Kidney capillary endothelial cell (primary cell): ENCODE results near the gene ACIN1.
A peak's percentile ranks its signal among the peaks of the same experiment; 100 is the strongest.

ENCODE experiments used
- DNase-seq: peaks from one replicate; pipeline ENCODE4 v3.0.0-alpha.2; 2018; ENCODE audit warnings: low spot score

Gene ACIN1

DNA sequence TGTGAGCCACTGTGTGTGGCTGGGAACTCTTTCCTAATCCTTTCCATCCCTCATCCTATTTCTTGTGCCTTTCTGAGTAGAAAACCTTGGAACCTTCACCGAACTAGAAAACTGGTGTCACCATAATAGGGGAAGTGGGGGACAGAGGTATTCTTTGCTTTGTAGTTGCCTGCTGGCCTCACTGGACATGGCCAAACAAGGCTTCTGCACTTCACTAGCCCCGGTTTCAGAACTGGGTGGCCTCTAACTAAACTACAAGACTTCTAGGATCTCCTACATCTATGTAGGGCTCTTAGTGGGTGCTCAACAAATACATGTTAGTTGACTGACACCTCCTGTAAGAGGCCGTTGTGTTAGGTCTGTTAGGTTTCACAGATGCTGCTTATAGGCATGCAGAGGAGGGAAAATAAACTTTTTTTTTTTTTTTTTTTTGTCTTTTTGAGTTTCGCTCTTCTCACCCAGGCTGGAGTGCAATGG, 10.4 kb upstream of the ACIN1 start:
- no peak for DNase-seq

GRCh38 chr14:23104591-23105347, 9.8 kb upstream of the ACIN1 start, which contains the start of gene CIROP:
TSS of gene CIROP (minus strand) at chr14:23104989. CDS start at chr14:23104920, 69 bp downstream.
- DNase-seq, result no peak

- DNase-seq, result no peak
Measured at GRCh38 chr14:23104070-23104590, 9.2 kb upstream of the ACIN1 start.

DNA sequence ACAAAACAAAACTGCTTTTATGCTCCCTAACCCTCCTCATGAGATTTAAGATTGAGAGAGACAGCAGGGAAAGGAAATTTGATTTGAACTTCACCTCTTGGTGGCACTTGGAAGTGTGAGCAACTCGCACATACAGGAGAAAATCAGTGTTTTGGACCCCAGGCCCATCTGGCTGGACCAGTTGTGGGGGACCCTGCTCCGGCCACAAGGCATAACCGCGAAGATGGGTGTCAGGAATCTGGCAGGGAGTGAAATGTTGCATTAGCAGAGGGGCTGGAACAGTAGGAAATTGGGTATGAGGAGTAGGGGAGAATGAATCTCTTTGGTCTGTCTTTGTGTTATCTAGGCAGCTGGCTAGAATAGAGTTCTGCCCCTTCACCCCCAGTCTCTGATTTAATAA, 8.6 kb upstream of the ACIN1 start:
- DNase-seq, result no peak

- no peak for DNase-seq
Measured at GRCh38 chr14:23102801-23103200, 7.9 kb upstream of the ACIN1 start.

- no peak for DNase-seq
Measured at GRCh38 chr14:23101986-23102625, 7.2 kb upstream of the ACIN1 start.

DNA sequence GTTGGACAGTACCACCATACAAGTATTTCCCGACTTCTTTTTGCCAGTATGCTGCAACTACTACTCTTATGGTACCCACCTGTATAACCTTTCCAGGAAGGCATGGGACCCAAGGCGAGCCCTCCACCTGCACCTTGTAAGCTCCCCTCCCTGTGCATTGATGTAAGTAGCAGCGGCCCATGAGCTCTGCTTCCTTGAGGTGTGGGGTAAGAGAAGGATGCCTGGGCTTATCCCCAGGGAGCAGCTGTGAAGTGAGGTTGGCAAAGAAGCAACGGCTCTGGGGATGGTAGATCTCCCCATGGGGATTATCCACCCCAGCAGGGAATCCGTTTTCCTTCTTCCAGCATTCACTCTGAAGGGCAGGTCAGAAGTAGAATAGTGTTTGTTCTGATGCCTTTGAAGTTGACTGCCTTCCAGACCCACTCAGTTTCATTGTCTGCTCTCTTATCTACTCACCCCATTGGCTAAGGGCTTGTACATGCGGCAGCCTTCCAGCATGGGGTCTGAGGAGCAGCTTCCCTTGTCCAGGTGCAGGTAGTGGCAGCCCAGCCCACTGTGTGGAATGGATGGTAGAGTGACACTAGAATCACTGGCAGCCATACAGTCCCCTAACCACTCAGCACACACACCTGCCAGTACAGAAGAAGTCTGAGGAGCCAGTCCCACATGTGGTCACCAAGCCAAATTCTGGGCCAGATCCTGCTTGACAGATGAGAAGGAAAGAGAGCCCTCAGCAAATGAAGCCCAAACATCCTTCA, 6.5 kb upstream of the ACIN1 start:
- DNase-seq, result no peak

DNA sequence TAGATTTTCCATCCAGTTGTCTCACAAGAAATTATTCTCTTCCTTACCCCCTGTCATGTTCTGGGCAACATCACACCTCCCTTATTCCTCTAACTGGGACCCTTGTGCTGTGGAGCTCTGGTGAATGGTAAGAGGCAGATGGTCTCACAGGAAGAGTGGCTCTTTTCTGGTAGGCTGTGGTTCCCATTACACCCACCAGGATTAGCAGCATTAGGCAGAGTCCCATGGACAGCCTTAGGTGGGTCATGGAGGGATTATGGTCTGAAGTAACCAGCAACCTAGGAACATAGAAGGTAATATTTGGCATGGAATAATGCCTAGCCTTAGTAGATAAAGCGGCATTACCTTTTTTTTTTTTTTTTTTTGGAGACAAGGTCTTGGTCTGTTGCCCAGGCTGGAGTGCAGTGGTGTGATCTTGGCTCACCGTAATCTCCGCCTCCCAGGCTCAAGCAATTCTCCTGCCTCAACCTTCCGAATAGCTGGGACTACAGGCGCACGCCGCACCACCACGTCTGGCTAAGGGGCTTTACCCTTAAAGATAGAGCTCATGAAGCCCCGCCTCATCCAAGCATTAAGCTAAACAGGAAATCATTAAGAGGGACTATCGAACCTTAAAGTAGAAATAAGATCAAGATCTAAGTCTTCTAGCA, 4.4 kb upstream of the ACIN1 start:
- no peak for DNase-seq

DNA sequence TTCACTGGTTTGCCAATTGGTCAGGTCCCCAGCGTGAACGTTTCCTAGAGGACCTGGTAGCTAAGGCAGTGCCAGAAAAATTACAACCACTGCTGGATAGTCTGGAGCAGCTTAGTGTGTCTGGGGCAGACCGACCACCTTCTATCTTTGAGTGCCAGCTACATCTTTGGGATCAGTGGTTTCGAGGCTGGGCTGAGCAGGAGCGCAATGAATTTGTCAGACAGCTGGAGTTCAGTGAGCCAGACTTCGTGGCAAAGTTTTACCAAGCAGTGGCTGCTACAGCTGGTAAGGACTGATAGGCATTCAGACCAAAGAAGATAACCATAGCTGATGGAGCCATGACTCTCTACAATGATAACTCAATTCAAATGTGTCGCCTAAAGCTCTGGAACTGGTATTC, 2.9 kb upstream of the ACIN1 start:
- DNase-seq, result no peak

GRCh38 chr14:23095196-23096108, 516 bp upstream of the ACIN1 start, which contains the start of gene C14orf119:
TSS of gene C14orf119 (plus strand) at chr14:23095505. CDS start at chr14:23097659, 2,154 bp downstream.
- peak; percentile 100 for DNase-seq

GRCh38 chr14:23093991-23094665, 808 bp downstream of the ACIN1 start:
- DNase-seq, result no peak

GRCh38 chr14:23093526-23093925, 1.4 kb downstream of the ACIN1 start:
- no peak for DNase-seq

- DNase-seq, result no peak
Measured at GRCh38 chr14:23093104-23093503, 1.8 kb downstream of the ACIN1 start.

- DNase-seq, result no peak
Measured at GRCh38 chr14:23091294-23092225, 3.4 kb downstream of the ACIN1 start.

DNA sequence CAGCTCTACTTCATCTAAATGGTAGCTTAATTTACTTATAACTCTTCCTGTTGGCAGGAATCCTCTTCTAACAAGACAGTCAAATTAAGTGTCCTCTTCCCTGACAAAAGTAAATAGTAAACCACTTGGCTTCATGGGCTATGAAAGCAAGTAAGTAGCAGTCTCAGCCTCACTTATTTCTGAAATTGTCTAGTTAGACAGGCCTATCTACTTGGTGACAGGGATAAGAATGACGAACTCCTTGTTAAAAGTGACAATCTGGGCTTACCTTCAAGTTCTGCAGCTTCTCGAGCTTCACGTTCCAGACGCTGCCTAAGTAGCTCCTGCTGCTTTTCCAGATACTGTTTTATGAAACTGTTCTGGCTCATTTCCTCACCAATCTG, 4.7 kb downstream of the ACIN1 start:
- no peak for DNase-seq

DNA sequence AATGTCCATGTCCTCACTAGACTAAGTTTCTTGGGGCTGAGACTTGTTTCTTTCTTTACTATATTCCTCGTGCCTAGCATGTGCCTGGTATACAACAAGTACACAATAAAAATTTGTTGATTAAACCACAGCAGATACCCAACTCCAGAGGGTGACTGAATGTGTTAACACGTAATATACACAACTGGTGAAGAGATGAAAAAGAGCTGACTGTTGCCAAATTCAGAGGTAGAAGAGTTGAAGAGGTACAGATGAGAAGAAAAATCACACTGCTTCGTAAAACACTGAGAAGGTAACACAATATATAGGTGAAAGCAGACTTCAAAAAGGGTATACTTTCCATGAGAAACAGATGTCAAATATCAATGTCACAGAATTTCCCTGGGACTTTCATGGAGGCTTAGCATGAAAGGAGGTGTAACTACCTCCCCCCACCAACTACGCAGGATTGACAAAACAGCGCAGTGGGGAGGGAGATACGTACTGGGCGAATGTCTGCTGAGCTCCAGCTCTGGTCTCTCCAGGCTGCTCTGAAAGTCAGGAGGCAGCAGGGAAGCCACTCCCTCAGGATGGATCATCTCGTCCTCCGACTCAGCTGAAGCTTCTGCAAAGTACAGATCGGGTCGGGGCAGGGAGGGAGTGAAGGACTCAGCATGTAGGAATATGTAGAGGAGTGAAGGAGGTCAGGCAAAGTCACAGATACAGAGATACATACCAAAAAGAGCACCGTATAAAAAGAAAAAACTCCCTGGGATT, 5.3 kb downstream of the ACIN1 start:
- no peak for DNase-seq

- no peak for DNase-seq
Measured at GRCh38 chr14:23086565-23086964, 8.4 kb downstream of the ACIN1 start.

DNA sequence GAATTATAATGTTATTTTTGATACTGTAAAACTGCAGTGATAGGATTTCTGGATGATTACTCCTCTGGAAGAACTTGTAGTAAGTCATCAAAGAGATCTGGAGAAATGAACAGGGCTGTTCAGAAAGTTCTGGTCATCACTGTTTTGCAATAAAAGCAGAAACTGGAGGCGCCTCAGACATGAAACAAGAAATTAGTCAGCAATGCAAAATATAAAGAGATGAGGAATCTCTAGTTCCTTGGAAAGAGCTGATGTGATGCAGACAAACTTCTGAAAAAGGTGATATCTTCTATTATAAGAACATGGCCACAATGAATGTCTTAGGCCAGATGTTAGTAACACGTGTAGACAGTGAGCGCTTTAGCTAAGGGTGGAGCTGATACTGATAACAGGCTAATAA, 9.5 kb downstream of the ACIN1 start:
- no peak for DNase-seq
